ENCODE results near the gene PEF1.

Gene PEF1

DNA sequence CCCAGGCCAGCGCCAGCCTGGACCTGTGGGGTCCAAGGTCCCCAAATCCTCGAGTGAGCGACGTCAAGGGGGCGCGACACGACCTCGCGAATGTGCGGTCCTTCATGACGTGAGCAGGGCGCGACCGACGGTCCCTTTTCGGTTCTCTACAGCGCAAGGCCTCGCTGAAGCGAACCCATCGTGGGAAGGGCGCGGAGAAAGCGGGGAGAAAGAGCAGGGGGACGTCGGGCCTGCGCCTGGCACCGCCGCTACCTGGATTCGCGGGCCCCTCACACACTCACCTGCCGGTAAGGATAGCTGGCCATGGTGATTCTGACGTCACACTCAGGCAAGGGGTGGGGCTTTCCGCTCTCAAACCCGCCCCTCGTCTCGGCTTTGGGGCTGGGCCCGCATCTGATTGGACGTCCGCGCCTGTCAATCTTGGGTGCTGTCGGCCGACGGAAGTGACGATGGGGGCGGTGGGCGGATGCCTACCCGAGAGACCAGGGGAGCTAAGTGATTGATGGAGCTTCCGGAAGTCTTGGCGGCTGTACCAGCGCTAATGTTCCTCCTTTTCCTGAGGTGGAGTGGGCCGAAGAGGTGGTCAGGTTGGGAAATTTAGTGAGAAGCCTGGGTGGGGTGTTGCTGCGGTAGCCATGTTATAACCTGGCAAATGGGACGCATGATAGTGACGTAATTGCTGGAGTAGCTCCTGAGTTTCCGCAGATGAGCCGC is at the start of gene PEF1:
PEF1 (minus strand) TSS at position 317 of the 714 bp plus-strand sequence; CDS start at position 305, 12 bp downstream.
- DNase-seq, result peak; percentile 96

- DNase-seq, result no peak
Observed at GRCh38 chr1:31693231-31693630, 48.6 kb upstream of the PEF1 start.

GRCh38 chr1:31691951-31692350 is 47.3 kb upstream of the PEF1 start:
- no peak for DNase-seq

- no peak for DNase-seq
Observed at GRCh38 chr1:31691446-31691845, 46.8 kb upstream of the PEF1 start.

GRCh38 chr1:31690921-31691320 is 46.2 kb upstream of the PEF1 start:
- DNase-seq, result no peak

DNA sequence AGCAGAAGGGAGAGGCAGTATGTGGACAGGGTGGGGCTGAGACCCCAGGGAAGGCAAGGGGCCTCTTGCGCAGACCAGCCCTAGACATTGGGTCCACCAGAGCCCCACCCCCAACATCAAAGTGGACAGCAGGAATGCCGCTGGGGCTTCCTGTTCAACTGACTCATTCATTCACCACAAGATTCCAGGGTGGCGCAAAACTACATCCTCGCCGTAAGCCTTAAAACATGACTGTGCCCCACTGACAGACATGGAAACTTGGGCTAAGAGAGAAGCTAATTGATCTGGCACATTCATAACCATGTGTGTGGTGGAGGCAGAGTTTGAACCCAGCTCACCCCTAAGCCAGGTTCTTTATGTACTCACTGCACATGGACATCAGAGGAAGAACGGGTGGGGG is 45.2 kb upstream of the PEF1 start:
- DNase-seq, result peak; percentile 97

- no peak for DNase-seq
Observed at GRCh38 chr1:31689379-31689778, 44.7 kb upstream of the PEF1 start.

- no peak for DNase-seq
Observed at GRCh38 chr1:31688233-31688918, 43.7 kb upstream of the PEF1 start.

DNA sequence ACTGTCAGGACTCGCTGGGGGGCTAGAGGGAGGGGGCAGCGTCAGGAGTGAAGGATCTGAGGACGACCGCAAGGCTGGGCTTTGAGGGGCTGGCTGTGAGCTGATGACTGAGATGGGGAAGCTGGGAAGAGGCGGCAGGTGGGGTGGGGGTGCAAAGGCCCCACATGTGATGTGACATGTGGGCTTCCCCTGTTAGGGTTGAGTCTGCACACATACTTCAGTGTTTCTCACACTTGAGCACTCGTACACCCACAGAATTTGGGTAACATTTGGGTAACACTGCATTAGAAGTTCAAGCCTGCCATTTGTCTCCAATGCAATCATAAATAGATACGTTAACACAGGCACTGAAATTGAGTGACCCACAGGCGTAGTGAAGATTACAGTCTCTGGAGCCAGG is 42.9 kb upstream of the PEF1 start:
- no peak for DNase-seq

DNA sequence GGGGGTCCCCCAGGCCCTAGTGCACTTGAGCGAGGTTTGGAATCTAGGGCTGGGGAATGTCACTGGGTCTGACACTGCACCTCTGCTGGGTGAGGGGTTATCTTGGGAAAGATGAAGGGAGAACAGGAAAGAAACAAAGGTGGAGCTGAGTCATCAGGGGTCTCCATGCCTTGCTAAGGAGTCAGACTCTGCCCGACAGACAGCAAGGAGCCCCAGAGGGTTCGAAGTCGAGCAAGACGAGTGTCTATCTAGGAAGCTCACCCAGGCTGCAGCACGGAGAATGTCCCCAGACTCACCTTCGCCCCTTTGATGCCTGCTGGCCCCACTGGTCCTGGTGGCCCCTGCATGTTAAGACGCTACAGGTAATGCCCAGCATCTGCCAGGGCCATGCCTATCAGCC is 41.1 kb upstream of the PEF1 start:
- DNase-seq, result no peak

DNA sequence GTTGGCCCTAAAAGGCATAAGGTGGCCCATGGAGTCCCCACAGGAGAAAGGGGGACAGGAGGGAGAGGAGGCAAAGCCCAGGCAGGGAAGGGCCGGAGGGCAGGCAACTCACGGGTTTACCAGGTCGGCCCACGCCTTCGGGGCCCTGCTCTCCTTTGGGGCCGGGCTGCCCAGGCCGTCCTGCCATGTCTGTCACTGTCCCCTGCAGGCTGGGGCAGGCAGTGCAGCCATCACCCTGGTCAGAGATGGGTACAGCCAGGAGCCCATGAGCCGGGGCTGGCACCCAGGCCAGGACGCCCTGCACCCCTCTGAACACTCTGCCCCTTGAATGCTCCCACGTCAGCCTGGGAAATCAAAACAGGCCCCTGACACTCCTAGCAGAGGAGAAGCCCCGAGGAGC is 39.3 kb upstream of the PEF1 start:
- no peak for DNase-seq

DNA sequence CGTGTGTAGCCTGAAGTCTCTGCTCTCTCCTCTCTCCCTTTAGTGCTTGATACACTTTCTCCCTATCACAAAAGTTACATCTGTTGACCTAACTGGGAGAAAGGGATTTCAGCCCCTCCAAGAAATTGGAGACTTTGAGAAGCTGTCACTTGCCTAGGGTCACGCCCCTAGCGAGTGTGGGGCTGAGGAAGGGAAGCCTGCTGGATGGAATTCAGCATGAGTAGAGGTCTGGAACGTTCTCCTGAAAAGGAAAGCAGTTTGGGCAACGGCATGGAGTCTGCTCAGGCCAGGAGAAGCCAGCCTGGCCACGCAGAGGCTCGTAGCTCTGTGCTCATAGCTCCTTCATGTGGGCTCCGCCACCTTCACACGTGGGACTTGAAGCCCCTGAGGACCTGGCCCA is 36.7 kb upstream of the PEF1 start:
- no peak for DNase-seq

GRCh38 chr1:31679676-31680230 is 35.1 kb upstream of the PEF1 start:
- no peak for DNase-seq

- DNase-seq, result no peak
Observed at GRCh38 chr1:31679091-31679490, 34.4 kb upstream of the PEF1 start.

- DNase-seq, result no peak
Observed at GRCh38 chr1:31678681-31679080, 34.0 kb upstream of the PEF1 start.

DNA sequence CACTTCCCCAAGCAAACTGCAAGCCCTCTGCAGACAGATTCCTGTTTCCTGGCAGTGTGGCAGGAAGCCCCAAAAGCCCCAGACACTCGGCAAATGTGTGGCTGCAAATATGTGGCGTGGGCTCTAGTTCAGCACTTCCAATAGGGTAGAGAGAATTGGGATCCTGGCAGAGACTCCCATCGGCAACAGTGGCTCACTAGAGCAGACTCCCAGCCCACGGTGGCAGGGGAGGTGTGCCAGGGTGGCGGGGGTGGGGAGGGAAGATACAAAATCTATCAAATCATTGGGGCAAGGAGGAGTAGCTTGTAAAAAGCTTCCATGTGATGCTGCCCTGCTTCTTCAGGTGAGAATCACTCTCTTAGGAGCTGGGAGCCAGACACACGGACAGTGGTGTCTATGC is 33.3 kb upstream of the PEF1 start:
- no peak for DNase-seq

- no peak for DNase-seq
Observed at GRCh38 chr1:31677401-31677800, 32.7 kb upstream of the PEF1 start.

GRCh38 chr1:31675756-31676155 is 31.1 kb upstream of the PEF1 start:
- DNase-seq, result no peak

DNA sequence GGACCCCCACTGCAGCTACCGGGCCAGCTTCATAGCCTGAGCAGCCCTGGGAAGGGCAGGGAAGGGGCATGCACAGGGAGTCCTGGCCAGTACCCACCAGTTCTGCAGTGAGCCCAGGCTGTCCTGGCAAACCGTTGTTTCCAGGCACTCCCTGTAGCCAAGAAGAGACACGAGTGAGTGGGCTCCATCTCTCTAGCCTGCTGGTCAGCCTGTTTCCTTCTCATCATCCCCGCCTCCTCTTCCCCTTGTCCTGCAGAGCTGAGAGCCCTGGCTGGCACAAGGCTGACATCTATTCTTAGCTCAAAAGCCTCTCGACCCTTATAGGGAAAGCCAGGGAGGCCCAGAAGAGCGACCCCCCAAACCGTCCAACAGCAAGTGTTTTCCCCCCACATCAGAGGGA is 30.5 kb upstream of the PEF1 start:
- DNase-seq, result no peak

DNA sequence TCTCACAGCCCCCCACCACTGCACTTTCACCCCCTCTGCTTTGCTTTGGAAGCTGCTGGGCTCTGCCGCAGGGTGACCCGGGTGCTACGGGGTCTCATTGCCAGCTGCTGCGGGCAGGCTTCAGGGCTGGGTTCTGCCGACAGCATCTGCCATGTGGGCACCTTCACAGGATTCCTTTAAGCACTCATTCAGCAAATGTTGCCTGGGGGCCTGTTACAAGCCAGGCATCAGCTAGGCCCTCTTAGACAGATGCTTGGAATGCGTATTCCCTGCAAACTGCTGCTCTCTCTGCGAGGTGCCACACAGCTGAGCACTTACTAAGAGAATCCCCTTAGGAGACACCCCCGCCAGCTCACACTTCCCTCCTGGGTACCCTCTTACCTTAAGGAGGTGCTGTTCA is 29.9 kb upstream of the PEF1 start:
- DNase-seq, result no peak

DNA sequence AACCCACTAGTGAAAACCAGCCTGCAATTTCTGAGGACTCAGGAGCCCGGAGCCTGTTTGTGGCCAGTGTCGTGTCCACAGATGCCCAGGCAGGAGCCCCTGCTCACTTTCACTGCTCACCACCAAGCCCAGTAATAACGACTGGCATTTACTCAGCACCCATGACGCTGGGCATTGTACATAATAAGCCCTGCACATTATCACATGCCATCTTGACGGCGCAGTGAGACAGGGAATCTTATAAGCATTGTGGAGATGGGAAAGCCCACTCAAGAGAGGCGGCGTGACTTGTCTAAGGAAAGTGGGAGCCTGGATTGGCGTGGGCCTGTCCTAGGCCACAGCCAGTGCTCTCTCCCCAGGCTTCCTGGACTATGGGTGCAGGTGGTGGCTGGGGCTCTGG is 28.8 kb upstream of the PEF1 start:
- DNase-seq, result no peak

DNA sequence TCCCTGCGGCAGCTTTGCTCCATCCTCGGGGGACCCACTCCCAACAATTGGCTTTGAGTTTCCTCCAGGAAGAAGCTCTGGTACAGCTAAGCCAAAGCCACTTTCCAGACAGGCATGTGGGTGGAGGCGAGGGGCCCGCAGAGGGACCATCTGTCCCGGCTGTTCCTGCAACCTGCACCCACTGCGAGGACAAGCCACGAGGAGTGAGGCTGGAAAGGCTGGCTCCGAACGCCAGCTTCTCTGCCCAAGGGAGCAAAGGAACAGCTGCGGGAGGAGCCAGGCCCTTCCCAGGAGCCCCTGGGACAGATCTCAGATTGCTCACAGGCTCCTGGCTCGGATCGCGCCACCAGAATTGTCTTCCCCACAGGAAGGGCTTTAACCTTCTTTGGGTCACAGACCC is 28.3 kb upstream of the PEF1 start:
- no peak for DNase-seq

DNA sequence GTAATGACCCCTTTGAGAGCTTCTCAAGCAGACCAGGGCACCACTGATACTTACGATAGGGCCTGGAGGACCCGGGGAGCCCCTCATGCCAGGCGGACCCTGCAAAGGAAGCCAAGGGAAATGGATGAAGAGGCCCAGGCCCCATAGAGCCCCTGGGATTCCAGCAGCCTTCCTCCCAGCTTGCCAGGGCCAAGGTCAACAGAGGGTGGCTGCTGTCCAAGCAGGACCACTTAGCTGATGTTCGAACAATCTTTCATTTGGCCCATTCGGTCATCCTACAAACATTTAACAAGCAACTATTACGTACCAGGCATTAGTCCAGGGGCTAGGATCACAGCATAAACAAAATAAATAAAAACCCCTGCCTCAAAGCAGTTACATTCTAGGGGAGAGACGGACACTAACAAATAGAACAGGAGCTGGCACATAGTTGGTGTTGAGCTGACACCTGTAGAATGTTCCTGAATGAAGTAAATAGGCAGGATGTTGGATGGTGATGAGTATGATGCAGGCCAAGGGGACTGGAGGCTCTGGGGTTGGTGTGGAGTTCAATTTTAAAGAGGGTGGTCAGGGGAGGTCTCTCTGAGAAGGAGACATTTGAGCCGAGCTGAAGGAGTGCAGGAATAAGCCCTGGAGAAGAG is 27.0 kb upstream of the PEF1 start:
- DNase-seq, result no peak

DNA sequence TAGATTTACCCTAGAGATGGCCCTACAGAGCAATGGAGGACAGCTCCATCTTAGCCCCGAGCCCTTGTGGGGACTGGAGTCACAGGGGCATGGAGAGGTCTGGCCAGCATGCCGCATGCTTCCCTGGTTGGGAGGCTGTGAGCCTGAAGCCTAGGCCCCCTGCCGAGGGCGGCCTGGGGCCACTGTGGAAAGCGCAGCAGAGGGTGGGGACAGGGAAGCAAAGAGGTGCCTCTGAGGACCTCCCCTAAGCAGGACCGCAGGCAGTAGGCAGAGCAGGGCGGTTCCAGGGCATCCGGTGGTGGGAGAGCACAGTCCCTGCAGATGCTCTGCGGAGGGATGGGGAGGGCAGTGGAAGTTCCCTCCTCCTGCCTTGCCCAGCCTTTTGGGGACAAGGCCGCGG is 26.5 kb upstream of the PEF1 start:
- no peak for DNase-seq

All from HCEC 1CT (cell line).